ENCODE data around the gene LRIT1. TPM values are rescaled to one million over a fixed set of nuclear protein-coding genes. Genes with fewer than 3 reads are reported as not detected.

LRIT1 gene
- total RNA-seq, 4 donors from 2014 or later: not detected

GRCh38 chr10:84254552-84255478 is 13.5 kb upstream of the LRIT1 start:
- TF ChIP-seq CTCF (IDR thresholded peaks at IDR 0.05): no peak
- ATAC-seq (ENCODE audit: low FRiP score): no peak
- DNase-seq (ENCODE audit: low spot score): no peak

GRCh38 chr10:84248794-84249193 is 7.4 kb upstream of the LRIT1 start:
- no peak for ATAC-seq (ENCODE audit: low FRiP score)
- no peak for TF ChIP-seq CTCF (IDR thresholded peaks at IDR 0.05)
- no peak for DNase-seq (ENCODE audit: low spot score)

GRCh38 chr10:84247496-84247895 is 6.2 kb upstream of the LRIT1 start:
- ATAC-seq (ENCODE audit: low FRiP score) (no peak), DNase-seq (ENCODE audit: low spot score) (no peak)
- no peak for TF ChIP-seq CTCF (IDR thresholded peaks at IDR 0.05)

GRCh38 chr10:84244651-84245270 is 3.4 kb upstream of the LRIT1 start, which contains the start of gene RGR:
RGR (plus strand) TSS chr10:84245053; CDS start chr10:84245091, 38 bp downstream.
- no peak for ATAC-seq (ENCODE audit: low FRiP score)
- no peak for TF ChIP-seq CTCF (IDR thresholded peaks at IDR 0.05)
- DNase-seq (ENCODE audit: low spot score): no peak

- TF ChIP-seq CTCF (IDR thresholded peaks at IDR 0.05): no peak
- no peak for DNase-seq (ENCODE audit: low spot score)
- ATAC-seq (ENCODE audit: low FRiP score): no peak
Observed at GRCh38 chr10:84243759-84244158, 2.4 kb upstream of the LRIT1 start.

GRCh38 chr10:84238909-84239308 is 2.4 kb downstream of the LRIT1 start:
- DNase-seq (ENCODE audit: low spot score) (no peak), ATAC-seq (ENCODE audit: low FRiP score) (no peak)
- TF ChIP-seq CTCF (IDR thresholded peaks at IDR 0.05): no peak
